ENCODE data around the gene LRIT1.

DNA sequence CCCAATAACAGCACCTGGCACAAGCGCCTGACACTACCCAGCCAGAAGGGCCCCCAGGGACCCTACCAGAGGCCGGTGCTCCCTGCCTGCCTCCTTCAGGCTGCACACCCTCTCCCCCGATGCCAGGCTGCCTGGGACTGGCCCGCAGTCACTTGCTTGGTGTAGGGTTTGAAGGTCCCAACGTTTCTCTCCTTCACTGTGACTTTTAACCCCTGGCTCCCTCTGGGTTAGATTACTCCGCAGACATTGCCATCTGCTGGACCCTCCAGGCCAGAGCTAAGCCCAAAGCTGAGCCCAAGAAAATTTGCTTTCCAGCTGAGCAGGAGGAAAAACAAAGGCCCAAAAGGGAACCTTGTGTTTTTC, 40.1 kb downstream of the LRIT1 start:
- TF ChIP-seq MYC (IDR thresholded peaks at IDR 0.05; ENCODE audit: low read depth, low read length) (no peak), POLR2A (IDR thresholded peaks at IDR 0.05; ENCODE audit: extremely low read depth, insufficient read length) (no peak)
- TF ChIP-seq, protein P1, sequence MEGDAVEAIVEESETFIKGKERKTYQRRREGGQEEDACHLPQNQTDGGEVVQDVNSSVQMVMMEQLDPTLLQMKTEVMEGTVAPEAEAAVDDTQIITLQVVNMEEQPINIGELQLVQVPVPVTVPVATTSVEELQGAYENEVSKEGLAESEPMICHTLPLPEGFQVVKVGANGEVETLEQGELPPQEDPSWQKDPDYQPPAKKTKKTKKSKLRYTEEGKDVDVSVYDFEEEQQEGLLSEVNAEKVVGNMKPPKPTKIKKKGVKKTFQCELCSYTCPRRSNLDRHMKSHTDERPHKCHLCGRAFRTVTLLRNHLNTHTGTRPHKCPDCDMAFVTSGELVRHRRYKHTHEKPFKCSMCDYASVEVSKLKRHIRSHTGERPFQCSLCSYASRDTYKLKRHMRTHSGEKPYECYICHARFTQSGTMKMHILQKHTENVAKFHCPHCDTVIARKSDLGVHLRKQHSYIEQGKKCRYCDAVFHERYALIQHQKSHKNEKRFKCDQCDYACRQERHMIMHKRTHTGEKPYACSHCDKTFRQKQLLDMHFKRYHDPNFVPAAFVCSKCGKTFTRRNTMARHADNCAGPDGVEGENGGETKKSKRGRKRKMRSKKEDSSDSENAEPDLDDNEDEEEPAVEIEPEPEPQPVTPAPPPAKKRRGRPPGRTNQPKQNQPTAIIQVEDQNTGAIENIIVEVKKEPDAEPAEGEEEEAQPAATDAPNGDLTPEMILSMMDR (IDR thresholded peaks at IDR 0.05; ENCODE audit: low read depth, low read length), result peak; percentile 12
